ENCODE measurements around the gene DCUN1D1. TPM values are rescaled to one million over a fixed set of nuclear protein-coding genes. Genes with fewer than 3 reads are reported as not detected.

Gene DCUN1D1
- total and polyA plus RNA-seq, 10 donors, result 5.4 to 59.3 (median 29.5) TPM

DNA sequence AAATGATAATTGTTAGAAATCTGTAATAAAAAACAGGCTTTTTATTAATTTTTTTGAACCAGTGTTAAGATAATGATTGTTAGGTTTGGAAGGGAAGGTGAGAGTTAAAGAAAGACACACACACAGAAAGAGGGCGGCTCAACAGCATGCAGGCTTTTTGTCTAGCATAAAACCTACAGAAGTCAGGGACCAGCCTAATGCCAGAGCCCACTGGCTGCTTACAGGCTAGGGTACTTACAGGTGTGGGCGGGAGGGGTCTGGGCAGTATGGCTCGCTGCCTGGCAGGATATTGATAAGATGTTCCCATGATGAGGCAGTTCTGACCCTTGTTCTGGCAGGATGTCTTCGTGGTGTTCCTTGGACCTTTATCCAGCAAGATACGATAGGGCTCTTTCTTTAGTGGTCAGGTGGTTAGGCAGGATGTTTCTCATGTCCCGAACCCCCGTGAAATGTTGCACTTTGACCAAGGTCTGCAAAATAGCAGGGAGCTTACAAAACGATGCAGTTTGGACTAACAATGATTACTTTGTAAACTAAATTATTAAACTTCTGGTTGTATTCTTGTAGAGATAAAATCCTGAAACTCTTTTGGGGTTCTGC, 84.7 kb downstream of the DCUN1D1 start:
- WGBS, 5 donors, result 71 to 86% (median 81%) methylated on average over 8 of the region's 8 CpGs
- H3K4me1 ChIP-seq, result no peaks in the 10 kb centered on the region
- no peak for DNase-seq
- H3K27me3 ChIP-seq (replicated peaks in 1 of 7), result no peaks in the 10 kb centered on the region
- no peaks in the 10 kb centered on the region for H3K9me3 ChIP-seq
- intact Hi-C loops (cut with DNase I; ENCODE audit: low total_unique reads), result no loop called here
- no peak overlapping the region for H3K27ac ChIP-seq
- no peak overlapping the region for H3K4me3 ChIP-seq
- TF ChIP-seq POLR2A (IDR thresholded peaks at IDR 0.05), result no peak
- peaks cover 0 to 100% (median 42%) of the 10 kb centered on the region in 6 donors for H3K36me3 ChIP-seq

DNA sequence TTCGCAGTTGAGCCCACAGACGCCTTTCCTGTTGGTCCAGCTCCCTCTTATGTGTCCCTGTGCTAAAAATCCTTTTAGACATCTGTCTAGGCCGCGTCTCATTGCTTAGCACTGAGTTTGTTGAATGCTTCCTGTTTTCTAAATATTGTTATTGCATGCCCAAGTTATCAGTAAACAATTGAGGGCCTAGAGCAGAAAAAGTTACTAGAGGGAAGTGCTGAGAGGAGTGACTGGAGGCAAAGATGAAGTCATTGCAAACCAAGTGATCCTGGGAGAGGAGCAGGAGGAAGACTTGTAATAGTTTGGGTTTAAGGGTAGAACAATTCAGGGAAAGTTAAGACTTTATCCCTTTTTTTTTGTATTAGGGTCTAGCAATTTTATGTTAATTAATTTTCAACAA, 88.1 kb downstream of the DCUN1D1 start:
- 91 to 97% (median 94%) methylated on average over 4 of the region's 4 CpGs for WGBS, 5 donors
- Histone ChIP-seq H3K27me3 (replicated peaks in 1 of 7) (no peaks in the 10 kb centered on the region), H3K27ac (no peak overlapping the region), H3K4me1 (no peaks in the 10 kb centered on the region), H3K4me3 (no peak overlapping the region), H3K9me3 (no peaks in the 10 kb centered on the region), H3K36me3 (peaks cover 0 to 100% (median 40%) of the 10 kb centered on the region in 6 donors)
- intact Hi-C loops (cut with DNase I; ENCODE audit: low total_unique reads), result no loop called here
- TF ChIP-seq, protein P1, sequence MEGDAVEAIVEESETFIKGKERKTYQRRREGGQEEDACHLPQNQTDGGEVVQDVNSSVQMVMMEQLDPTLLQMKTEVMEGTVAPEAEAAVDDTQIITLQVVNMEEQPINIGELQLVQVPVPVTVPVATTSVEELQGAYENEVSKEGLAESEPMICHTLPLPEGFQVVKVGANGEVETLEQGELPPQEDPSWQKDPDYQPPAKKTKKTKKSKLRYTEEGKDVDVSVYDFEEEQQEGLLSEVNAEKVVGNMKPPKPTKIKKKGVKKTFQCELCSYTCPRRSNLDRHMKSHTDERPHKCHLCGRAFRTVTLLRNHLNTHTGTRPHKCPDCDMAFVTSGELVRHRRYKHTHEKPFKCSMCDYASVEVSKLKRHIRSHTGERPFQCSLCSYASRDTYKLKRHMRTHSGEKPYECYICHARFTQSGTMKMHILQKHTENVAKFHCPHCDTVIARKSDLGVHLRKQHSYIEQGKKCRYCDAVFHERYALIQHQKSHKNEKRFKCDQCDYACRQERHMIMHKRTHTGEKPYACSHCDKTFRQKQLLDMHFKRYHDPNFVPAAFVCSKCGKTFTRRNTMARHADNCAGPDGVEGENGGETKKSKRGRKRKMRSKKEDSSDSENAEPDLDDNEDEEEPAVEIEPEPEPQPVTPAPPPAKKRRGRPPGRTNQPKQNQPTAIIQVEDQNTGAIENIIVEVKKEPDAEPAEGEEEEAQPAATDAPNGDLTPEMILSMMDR (IDR thresholded peaks at IDR 0.05 in 8 of 11, conservative IDR thresholded peaks at IDR 0.05 in 3 of 11), result no peak
- no peak for TF ChIP-seq POLR2AphosphoS5 (IDR thresholded peaks at IDR 0.05)
- no peak for TF ChIP-seq POLR2A (IDR thresholded peaks at IDR 0.05)
- DNase-seq, result no peak

DNA sequence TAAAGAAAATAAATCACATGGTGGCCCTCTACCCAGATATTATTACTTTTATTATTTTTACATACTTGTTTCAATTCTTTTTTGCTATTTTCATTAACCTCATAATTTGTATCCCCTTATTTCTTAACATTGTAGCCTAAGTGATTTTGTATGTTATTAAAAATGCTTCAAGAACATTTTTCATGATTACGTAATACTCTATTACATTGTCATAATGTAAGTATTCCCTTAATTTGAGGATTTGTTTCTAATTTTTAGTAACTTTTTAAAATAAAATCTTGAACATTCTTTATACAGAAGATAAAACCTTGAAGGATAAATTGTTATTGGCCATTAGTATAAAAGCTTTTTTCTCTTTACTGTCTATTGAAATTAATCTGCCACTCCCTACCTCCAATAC, 89.0 kb downstream of the DCUN1D1 start:
- H3K27ac ChIP-seq, result no peak overlapping the region
- no peak for DNase-seq
- intact Hi-C loops (cut with DNase I; ENCODE audit: low total_unique reads), result no loop called here
- H3K27me3 ChIP-seq (replicated peaks in 1 of 7), result no peaks in the 10 kb centered on the region
- peaks cover 0 to 100% (median 41%) of the 10 kb centered on the region in 6 donors for H3K36me3 ChIP-seq
- no peaks in the 10 kb centered on the region for H3K9me3 ChIP-seq
- 95 to 100% (median 98%) methylated on average over 1 of the region's 1 CpG for WGBS, 5 donors
- TF ChIP-seq, protein P1 (IDR thresholded peaks at IDR 0.05 in 8 of 11, conservative IDR thresholded peaks at IDR 0.05 in 3 of 11), result no peak
- no peak for TF ChIP-seq POLR2A (IDR thresholded peaks at IDR 0.05)
- no peak for TF ChIP-seq POLR2AphosphoS5 (IDR thresholded peaks at IDR 0.05)
- H3K4me1 ChIP-seq, result no peaks in the 10 kb centered on the region
- H3K4me3 ChIP-seq, result no peak overlapping the region

DNA sequence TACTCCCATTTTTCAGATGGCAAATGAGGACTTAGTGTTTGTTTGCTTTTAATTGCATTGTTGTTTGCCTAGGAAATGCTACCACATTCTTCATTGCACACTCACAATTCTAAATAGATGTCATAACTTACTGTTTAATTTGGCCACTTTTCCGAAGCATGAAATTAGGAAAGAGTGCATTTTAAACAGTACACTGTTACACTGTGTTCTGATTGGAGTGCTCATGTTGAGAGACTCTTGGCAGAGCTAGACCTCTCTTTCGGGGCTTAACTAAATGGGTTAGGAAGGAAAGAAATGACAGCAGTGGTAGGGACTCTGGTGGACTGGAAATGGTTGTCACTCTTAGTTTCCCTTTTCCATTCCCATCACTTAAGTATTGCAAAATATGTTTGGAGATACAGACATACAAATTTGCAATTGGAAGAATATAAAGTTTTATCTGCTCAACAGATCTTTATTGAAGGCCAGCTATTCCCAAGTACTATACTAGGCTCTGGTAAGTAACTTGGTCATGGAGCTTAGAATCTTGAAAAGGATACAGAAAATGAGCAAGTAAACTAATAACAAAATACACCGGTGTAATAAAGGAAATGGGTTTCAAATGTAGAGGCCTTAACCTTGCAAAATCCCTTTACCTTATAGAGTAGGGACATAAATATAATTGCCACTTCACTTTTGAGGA, 90.2 kb downstream of the DCUN1D1 start:
- no peaks in the 10 kb centered on the region for H3K27me3 ChIP-seq (replicated peaks in 1 of 7)
- TF ChIP-seq POLR2AphosphoS5 (IDR thresholded peaks at IDR 0.05) (no peak), POLR2A (IDR thresholded peaks at IDR 0.05) (no peak)
- TF ChIP-seq, protein P1 (IDR thresholded peaks at IDR 0.05 in 8 of 11, conservative IDR thresholded peaks at IDR 0.05 in 3 of 11), result no peak
- H3K4me3 ChIP-seq, result no peak overlapping the region
- 89 to 99% (median 92%) methylated on average over 3 of the region's 3 CpGs for WGBS, 5 donors
- DNase-seq, result no peak
- no peak overlapping the region for H3K27ac ChIP-seq
- intact Hi-C loops (cut with DNase I; ENCODE audit: low total_unique reads), result no loop called here
- H3K9me3 ChIP-seq, result no peaks in the 10 kb centered on the region
- H3K4me1 ChIP-seq, result no peaks in the 10 kb centered on the region
- peaks cover 0 to 100% (median 40%) of the 10 kb centered on the region in 6 donors for H3K36me3 ChIP-seq

Other genes starting within 250 kb of the DCUN1D1 start
- gene ATP11B, start 187.0 kb downstream of the DCUN1D1 start, total RNA-seq, result 100 to 1,000 TPM in 4 of 7 donors, 10 to 100 TPM in 3; 82.7 to 165 (median 101) TPM
- 1 to 10 TPM; 7.2 to 9.0 (median 9.0) TPM for gene ATP11B, start 187.0 kb downstream of the DCUN1D1 start, polyA plus RNA-seq
- 10 to 100 TPM; 18.6 to 96.1 (median 27.8) TPM for gene MCCC1, start 119.0 kb upstream of the DCUN1D1 start, total RNA-seq
- gene MCCC1, start 119.0 kb upstream of the DCUN1D1 start, polyA plus RNA-seq, result 10 to 100 TPM; 26.9 to 46.7 (median 29.7) TPM
- 1 to 10 TPM in 6 of 7 donors, under 1 TPM in 1; 0.51 to 6.2 (median 1.5) TPM for gene LAMP3, start 182.2 kb upstream of the DCUN1D1 start, total RNA-seq
- 10 to 100 TPM in 1 of 3 donors, 1 to 10 TPM in 1, under 1 TPM in 1; 0.83 to 11.1 (median 7.7) TPM for gene LAMP3, start 182.2 kb upstream of the DCUN1D1 start, polyA plus RNA-seq